GM23248 (cell line): ENCODE measurements around the gene NGEF.

Experiments
- EZH2 ChIP-seq: fragments of 200-600 bp; sonication (generic); IDR thresholded peaks from 2 replicates; pipeline ENCODE4 v1.6.1; 2018; ENCODE audit warnings: antibody characterized with exemption, mild to moderate bottlenecking; ENCODE audit not compliant: insufficient read depth, poor library complexity, severe bottlenecking
- EZH2phosphoT487 ChIP-seq: fragments of 200-600 bp; sonication (generic); IDR thresholded peaks from 2 replicates; pipeline ENCODE4 v1.6.1; 2018; ENCODE audit warnings: antibody characterized with exemption, moderate library complexity, mild to moderate bottlenecking, low read depth; ENCODE audit not compliant: insufficient read depth

GRCh38 chr2:233036162-233036838 lies 23.2 kb upstream of the NGEF start:
- TF ChIP-seq EZH2phosphoT487 (no peak), EZH2 (no peak)
